Ammon's horn (tissue), 1 donor: ENCODE results near the gene CDR2.
"Not testable (repeated sequence)": the region's sequence is repeated elsewhere in the genome, so short reads cannot be mapped to it uniquely, and the experiment has no call there.

Experiments
- DNase-seq: peaks from one replicate; pipeline ENCODE4 v3.0.0-alpha.2; 2016; ENCODE audit warnings: low spot score

CDR2 gene

GRCh38 chr16:22352723-22353122 is 21.7 kb downstream of the CDR2 start:
- no peak for DNase-seq

GRCh38 chr16:22352140-22352539 is 22.3 kb downstream of the CDR2 start:
- no peak for DNase-seq

- not testable (repeated sequence) for DNase-seq
Measured at GRCh38 chr16:22351017-22351416, 23.4 kb downstream of the CDR2 start.

GRCh38 chr16:22348291-22348690 is 26.1 kb downstream of the CDR2 start:
- DNase-seq = no peak

GRCh38 chr16:22347100-22347820 is 27.2 kb downstream of the CDR2 start:
- peak; percentile 43 for DNase-seq

GRCh38 chr16:22346483-22346882 is 27.9 kb downstream of the CDR2 start:
- DNase-seq = peak; percentile 49

- no peak for DNase-seq
Measured at GRCh38 chr16:22342082-22342481, 32.3 kb downstream of the CDR2 start.

- DNase-seq = no peak
Measured at GRCh38 chr16:22340945-22341344, 33.5 kb downstream of the CDR2 start.

GRCh38 chr16:22337849-22338635 is 36.4 kb downstream of the CDR2 start:
- no peak for DNase-seq

GRCh38 chr16:22337045-22337444 is 37.4 kb downstream of the CDR2 start:
- no peak for DNase-seq

GRCh38 chr16:22336581-22336980 is 37.8 kb downstream of the CDR2 start:
- no peak for DNase-seq

- no peak for DNase-seq
Measured at GRCh38 chr16:22335668-22336246, 38.7 kb downstream of the CDR2 start.

- DNase-seq = peak; percentile 45
Measured at GRCh38 chr16:22333457-22333994, 40.9 kb downstream of the CDR2 start.

- no peak for DNase-seq
Measured at GRCh38 chr16:22330326-22330725, 44.1 kb downstream of the CDR2 start.

- DNase-seq = no peak
Measured at GRCh38 chr16:22329199-22329695, 45.2 kb downstream of the CDR2 start.

- DNase-seq = no peak
Measured at GRCh38 chr16:22328081-22328725, 46.2 kb downstream of the CDR2 start.

GRCh38 chr16:22327446-22327775 is 47.0 kb downstream of the CDR2 start:
- DNase-seq = no peak

- no peak for DNase-seq
Measured at GRCh38 chr16:22326771-22327445, 47.5 kb downstream of the CDR2 start.

- DNase-seq = no peak
Measured at GRCh38 chr16:22326369-22326652, 48.1 kb downstream of the CDR2 start.

GRCh38 chr16:22325598-22326368 is 48.6 kb downstream of the CDR2 start:
- DNase-seq = no peak
